A549 treated with Hydrocortisone at 1 μM for 4 hours (cell line): ENCODE results near the gene ZNF787. TPM values are rescaled to one million over a fixed set of nuclear protein-coding genes. Genes with fewer than 3 reads are reported as not detected.

Source experiments
- total RNA-seq: library from RNA; stranded (reverse); fragments of 200-300 nt; extraction: Qiagen RNA extraction; gene quantifications from 5 replicates; pipeline ENCODE4 v1.2.3, GENCODE V29; 2022

The ZNF787 gene
- 27.1 to 47.9 TPM (median 45.3 TPM) in 5 replicates for total RNA-seq

GRCh38 chr19:56121180-56122167 is at the start of gene ZNF787:
ZNF787 (minus strand) TSS chr19:56121295; CDS start chr19:56103217, 18,078 bp downstream.

GRCh38 chr19:56140583-56141416 is 19.7 kb upstream of the ZNF787 start, which contains the start of gene ZNF444:
ZNF444 (plus strand) TSS chr19:56141287; CDS start chr19:56146912, 5,625 bp downstream.

Other genes starting within 250 kb of the ZNF787 start
- not detected in 5 replicates for gene NLRP13, start 189.0 kb downstream of the ZNF787 start, total RNA-seq
- gene NLRP8, start 173.5 kb downstream of the ZNF787 start, total RNA-seq, result not detected in 5 replicates
- 0.03 to 0.07 TPM (median 0.05 TPM) in 4 of 5 replicates, not detected in the other for gene NLRP5, start 134.5 kb downstream of the ZNF787 start, total RNA-seq
- 17.3 to 28.5 TPM (median 26.0 TPM) in 5 replicates for gene ZNF444, start 20.0 kb upstream of the ZNF787 start, total RNA-seq
- not detected in 5 replicates for gene GALP, start 54.7 kb upstream of the ZNF787 start, total RNA-seq
- 0.06 to 0.13 TPM (median 0.06 TPM) in 3 of 5 replicates, not detected in the others for gene ZSCAN5B, start 76.5 kb upstream of the ZNF787 start, total RNA-seq
- not detected in 5 replicates for gene ZSCAN5C, start 81.0 kb upstream of the ZNF787 start, total RNA-seq
- not detected in 5 replicates for gene EDDM13, start 151.5 kb upstream of the ZNF787 start, total RNA-seq
- 6.7 to 8.7 TPM (median 7.5 TPM) in 5 replicates for gene ZSCAN5A, start 193.5 kb upstream of the ZNF787 start, total RNA-seq